GM19240 (cell line): ENCODE data around the gene ASIC4.

Experiments used
- DNase-seq: peaks from one replicate; pipeline ENCODE4 v3.0.0; 2011; ENCODE audit warnings: low spot score; ENCODE audit not compliant: insufficient read length

ASIC4 gene

DNA sequence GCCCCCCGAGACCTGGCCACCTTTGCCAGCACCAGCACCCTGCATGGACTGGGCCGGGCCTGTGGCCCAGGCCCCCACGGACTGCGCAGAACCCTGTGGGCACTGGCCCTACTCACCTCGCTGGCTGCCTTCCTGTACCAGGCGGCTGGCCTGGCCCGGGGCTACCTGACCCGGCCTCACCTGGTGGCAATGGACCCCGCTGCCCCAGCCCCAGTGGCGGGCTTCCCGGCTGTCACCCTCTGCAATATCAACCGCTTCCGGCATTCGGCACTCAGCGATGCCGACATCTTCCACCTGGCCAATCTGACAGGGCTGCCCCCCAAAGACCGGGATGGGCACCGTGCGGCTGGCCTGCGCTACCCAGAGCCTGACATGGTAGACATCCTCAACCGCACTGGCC, 554 bp downstream of the ASIC4 start:
- DNase-seq = no peak

DNA sequence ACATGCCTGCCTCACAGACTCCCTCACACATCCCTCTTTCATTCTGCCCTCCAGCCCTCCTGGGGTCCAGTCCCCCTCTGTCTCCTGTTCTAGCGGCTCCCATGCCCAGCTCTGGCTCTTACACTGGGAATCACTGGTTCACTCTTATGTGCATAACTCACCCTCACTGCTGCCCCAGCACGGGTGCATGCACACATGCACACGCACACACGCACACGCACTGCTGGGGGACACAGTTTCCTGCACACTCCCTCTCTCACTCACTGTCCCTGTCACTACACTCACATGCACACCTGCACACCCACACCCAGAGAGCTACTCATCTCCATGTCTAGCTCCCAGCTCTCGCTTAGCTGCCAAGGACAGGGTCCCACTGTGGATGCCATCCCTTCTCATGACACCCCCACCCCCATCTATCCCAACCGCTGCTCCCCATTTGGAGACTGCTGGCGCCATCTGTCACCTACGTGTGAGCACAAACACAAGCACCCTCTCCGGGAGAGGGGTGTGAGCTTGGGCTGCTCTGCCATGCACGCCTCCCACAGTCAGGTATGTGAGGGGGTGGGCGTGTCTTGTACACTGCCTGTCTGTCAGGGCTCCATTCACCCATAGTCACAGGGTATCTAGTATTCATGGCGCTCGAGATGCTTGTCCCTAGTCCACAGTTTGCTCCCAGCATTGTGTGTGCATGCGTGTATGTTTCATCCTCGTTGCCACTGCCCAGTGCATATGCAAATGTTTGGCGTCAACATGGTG, 1.8 kb downstream of the ASIC4 start:
- no peak for DNase-seq

DNA sequence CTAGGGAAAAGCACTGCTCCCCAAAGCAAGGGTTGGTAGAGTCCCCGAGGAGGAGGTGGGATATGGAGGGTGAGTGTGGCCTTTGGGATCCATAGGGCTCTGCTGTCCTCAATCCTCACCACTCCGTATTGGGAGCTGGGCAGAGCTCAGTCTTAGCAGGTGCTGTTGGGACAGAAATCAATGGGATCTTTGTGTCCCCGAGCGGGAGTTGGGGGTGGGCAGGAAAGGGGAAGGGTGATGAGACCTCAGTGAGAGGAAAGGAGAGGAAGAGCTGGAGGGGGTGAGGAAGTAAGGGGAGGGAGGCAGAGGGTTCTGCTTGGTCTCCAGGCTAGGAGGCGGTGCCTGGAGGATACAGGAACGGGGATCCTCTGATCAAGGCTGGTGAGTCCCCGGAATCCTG, 2.6 kb downstream of the ASIC4 start:
- DNase-seq = no peak

DNA sequence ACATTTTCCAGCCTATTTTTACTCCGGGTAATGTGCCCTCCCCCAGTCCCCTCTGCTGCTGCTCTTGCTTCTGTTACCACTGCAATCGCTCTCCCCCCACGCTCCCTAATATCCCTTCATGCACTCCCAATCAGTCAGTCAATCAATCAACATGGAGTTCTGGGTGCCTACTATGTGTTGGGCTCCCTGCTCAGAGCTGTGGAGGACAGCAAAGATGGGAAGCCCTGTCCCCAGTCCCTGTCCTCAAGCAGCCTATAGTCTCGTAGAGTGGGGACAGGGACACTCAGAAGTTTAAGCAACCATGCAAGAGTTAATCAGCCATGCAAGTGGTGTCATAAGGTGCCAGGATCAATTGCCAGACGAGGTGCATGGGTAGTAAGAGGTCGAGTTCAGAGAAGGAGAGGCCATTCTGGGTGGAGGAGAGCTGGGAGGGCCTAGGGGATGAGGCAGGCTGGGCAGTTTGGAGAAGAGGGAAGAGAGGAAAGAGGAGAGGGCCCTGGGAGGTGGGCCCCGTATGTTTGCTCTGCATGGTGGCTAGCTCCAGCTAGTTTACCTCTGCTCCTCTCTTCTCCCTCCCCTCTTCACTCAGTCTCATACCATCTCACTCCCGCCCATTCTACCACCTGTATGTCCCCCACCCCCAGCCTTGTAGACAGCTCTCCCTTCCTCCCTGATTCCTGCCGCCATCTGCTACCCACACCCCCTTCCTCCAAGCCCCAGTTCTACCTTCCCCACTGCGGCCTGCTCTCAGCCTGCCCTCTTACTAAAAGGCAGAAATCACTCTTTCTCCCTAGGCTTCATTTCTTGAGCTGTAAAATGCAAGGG, 3.9 kb downstream of the ASIC4 start:
- DNase-seq = no peak

DNA sequence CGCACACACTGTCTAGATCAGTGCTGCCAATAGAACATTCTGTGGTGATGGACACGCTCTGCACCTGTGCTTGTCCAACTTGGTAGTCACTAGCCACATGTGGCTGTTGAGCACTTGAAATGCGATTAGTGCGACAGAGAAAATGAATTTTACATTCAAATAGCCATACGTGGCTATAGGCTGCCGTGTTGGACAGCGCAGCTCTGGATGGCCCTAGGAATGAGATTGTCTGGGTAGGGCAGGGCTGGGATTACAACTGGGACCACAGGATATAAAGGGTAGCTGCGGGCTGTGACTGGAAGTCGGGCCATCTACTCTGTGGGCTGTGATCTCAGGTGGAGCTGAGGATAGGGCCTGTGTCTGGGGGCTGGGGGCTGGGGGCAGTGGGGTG, 5.2 kb downstream of the ASIC4 start:
- DNase-seq = no peak

DNA sequence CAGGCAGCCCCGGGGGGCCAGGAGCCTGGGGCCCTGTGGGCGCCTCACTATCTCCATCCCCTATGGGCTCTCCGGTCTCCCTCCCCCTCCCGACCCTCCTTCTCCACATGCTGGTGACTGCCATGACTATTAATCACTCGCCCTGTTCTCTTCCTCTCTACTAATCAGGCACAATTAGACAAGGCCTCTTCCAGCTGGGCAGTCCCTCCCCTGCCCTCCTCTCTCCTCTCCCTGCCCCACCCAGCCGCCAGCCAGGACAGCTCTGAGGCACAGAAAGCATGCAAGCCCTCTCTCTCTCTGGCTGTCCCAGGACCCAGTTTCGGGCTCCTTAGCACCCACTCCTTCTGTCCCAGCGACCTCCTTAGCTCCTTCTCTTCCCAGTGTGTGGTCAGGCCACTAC, 5.8 kb downstream of the ASIC4 start:
- no peak for DNase-seq

DNA sequence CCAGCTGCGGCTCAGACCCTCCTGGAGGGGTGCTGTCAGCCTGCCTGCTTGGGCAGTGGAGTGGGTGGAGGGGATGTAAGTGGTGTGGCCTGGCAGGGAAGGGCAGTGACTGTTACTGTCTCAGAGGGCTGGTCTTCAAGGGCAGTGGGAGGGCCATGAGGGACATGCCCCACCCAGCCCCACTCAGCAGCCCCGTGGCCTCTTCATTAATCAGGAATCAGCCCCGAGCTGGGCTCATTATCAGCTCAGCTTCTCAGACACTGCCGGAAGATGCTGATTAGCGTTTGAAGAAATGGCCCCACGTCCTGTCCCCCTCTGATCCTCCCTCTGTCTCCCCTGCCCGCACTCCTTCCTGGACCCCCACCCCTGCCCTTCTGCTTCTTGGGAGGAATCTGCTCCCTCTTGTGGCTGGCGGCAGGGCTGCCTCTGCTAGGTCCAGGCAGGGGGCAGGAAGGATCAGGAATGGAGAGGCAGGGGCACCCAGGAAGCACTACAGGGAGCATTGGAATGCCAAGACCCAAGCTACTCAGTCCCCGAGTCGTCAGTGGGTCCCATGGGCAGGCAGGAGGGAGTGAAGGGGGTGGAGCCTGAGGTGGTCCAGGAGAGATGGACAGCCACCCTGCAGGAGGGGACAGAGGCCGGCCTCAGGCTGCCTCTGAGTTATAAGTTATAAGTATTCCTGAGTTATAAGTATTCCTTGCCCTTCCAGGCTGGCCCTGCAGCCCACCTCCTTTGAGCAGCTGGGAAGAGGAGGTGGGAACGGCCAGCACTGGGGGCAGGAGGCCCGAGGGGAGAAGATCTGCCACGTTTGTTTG, 7.0 kb downstream of the ASIC4 start:
- DNase-seq = no peak

DNA sequence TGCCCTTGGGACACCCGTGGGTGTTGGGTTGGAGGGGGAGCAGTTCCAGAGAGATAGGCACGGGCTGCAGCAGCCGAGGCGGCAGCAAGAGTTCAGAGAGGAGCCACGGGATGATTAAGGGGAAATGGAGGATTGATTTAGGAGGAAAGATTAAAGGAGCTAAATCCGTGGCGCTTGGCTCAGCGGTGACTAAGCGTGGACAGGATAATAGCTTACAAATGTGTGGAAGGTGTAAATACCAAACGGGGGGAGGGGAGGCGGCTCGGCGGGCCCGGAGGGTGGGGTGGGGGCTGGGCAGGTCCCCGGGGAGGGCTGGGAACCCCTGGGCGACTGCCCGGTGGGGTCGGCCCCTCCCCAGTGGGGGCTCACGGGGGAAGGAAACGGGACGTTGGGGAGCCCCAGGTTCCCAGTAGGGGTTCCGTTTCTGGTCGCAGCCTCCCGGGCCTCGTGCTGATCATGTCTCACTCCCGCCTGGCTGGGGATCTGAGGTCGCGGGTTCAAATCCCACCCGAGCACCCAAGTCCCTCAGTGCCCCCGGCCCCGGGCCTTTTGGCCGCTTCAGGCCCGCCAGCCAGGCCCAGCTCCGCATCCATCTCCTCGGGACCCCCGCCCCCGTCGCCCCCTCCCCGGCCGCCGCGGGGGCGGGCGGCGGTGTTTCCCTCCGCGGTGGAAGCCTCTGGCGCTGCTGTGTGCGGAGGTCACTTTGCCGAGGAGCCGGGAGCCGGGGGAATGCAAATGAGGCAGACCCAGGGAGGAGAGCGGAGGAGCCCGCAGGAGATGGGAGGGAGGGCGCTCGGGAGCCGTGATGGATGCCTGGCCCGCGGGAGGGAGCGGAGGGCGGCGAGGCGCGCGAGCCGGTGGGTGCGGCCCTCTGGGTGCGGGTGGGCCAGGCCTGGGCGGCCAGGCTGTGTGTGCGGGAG, 8.1 kb downstream of the ASIC4 start:
- no peak for DNase-seq

DNA sequence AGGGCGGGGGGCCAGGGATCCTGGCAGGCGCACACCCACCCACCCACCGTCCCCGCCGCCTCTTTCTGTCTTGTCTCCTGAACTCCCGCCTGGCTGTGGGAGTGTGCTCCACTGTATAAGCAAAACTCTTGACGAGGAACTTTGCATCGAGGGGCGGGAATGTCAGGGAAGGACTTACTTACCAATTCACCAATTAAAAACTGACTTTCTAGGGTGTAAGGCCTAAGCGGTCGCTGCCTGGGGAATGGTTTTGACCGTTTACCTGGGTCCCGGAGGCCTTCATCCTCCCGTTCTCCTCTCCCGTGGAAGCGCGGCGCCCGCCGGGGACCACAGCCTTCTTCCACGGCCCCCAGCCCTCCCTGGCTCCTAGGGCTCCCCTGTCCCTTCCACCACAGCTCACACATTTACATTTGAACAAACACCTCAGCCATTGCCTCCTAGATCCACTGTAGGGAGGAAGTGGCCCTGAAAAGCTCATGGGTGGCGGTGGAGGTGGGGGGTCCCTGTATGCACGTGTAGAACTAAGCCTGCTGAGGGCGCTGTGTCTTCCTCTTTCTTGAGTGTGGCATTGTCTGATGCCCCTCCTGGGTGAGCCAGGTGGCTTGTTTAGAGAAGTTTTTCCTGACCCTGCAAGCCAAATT, 8.9 kb downstream of the ASIC4 start:
- DNase-seq = no peak

DNA sequence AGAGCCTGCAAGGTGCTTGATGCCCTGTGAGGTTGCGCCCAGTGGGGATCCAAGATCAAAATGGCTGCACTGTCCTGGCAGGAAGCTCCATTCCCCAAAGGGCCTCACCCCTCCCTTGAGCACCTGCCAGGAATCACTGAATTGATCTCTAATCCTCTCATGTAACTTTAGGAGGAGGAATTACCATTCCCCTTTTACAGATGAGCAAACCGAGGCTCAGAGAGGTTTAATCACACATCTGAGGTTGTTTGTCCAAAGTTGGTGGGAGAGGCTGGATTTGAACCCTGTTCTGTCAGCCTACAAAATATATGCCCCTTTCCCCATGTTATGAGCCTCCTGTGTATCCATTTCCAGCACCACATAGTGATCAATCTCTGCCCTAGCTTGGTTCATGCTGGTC, 10.5 kb downstream of the ASIC4 start:
- no peak for DNase-seq

DNA sequence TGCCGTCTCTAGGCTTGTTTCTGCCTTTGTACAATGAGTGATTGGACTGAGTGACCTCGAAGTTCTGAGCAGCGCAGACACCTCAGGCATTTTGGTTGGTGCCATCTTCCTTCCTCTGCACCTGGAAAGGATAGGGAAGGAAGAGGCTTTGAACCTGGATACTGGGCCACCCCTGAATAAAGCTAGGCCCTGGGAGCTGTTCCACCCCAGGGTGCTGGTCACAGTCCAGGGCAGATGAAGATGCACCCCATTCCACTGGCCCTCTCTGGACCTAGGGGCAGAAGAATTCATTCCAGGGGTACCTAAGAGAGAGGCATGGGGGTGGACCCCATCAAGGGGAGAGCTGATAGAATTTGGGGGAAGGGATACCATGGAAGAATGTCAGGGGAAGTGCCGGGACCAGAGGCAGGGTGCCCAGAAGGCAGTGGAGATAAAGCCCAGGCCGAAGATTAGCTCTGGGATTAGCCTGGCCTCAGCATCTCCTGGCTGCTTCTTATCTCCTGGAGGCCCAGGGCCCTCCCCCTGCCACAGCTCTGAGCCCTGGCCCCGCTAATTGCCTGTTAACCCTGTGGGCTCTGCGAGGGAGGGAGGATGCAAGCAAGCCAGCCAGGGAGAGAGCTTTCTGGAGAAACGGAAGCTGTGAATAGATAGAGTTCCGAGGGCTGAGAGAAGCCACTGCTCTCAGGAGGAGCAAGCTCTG, 11.4 kb downstream of the ASIC4 start:
- no peak for DNase-seq

DNA sequence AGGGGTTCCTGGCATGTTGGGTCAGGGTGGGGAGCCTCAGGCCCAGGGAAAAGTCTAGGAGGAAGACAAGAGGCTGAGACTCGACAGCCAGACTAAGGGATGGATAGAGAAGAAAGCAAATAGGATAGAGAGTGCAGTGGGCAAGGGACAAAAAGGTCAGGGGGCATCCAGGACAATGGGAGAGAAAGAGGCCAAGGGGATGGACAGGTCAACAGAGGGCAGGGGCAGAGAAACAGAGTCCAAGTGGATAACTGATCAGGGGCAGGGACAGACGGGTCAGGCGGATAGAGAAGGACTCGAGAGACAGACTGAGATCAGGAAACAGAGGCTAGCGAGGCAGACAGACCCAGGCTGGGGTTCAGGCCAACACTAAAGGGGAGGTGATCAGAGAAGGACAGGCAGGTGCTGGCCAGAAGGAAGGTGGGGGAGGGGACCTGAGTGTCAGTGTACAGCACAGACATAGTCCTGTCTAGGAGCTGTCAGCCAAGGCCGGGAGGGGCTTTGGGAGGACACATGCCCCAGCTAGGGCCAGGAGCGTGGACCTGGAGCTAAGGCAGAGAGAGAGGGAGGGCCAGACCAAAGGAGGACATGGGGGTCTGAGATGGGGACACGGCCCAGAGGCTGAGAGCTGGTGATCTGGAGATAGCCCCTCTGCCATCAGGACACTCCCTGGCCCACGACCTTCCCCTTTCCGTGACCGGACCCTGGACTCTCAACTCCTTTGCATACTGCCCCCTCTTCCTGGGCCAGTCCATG, 12.2 kb downstream of the ASIC4 start:
- DNase-seq = no peak

DNA sequence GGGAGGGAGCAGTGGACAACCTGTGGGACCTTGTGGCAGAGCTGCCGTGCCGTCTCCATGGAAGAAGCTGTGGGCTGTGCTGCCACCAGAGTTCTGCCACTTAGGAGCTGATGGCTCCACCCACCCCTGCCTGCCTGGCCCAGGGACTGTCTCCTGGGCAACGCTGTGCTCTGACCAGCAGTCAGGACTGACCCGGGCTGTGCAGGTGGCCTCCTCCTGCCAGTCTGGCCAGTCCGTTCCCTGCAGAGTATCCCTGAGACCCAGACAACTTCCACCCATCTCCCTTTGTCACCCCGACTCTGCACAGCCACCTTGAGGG, 12.8 kb downstream of the ASIC4 start:
- no peak for DNase-seq

DNA sequence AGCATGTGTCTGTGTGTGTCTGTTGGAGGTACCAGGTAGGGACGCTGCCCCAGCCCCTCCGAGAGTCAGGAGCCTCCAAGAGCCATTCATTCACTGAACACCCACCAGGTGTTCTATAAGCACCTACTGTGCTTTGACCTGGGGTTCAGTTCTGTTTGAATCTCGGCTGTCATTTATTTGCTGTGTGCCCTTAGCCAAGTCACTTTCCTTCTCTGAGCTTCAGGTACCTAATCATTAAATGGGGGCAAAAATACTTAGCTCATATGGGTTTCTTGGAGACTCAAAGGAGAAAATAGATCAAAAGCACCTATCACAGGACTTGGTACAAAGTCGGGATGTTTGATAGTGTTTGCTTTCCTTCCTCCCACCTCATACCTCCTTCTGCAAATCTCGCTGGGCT, 13.2 kb downstream of the ASIC4 start:
- no peak for DNase-seq

DNA sequence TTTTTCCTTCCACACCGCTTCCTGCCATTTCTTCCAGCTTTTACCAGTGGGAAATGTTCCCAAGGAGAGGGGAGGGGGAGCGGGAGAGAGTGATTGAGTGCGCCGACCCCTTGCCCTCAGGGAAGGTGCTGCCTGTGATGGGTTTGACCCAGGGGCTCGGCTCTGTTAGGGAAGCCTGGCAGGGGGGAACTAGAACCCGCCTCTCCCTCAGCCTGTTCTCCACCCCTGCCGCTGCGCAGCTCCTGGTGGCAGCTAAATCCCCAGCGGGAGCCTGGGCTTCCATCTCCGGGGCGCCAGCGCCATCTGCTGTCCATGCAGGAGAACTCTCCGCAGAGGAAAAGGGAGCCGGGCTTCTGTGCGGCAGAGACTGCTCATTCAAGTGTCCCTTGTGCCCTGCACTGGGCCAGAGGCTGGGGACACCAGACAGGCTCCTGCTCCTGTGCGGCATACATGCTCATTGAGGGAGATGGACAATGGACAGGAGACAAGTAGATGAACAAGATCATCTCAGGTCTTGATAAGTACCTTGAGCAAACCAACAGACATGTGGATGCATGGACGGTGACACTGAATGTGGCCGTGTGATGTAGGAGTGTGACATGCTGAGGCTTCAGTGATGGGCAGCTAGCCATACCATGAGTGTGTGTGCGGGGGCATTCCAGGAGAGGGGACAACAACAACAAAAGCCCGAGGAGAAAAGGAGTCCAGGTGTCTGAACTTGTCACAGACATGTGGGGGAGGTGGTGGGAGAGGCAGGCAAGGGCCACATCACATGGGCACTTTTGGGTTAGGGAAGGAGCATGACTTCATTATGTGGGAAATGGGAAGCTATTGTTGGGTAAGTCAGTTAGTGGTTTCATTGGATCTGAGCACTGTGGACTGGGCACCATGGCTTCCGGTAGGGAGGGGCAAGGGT, 16.0 kb downstream of the ASIC4 start:
- DNase-seq = peak; percentile 98

DNA sequence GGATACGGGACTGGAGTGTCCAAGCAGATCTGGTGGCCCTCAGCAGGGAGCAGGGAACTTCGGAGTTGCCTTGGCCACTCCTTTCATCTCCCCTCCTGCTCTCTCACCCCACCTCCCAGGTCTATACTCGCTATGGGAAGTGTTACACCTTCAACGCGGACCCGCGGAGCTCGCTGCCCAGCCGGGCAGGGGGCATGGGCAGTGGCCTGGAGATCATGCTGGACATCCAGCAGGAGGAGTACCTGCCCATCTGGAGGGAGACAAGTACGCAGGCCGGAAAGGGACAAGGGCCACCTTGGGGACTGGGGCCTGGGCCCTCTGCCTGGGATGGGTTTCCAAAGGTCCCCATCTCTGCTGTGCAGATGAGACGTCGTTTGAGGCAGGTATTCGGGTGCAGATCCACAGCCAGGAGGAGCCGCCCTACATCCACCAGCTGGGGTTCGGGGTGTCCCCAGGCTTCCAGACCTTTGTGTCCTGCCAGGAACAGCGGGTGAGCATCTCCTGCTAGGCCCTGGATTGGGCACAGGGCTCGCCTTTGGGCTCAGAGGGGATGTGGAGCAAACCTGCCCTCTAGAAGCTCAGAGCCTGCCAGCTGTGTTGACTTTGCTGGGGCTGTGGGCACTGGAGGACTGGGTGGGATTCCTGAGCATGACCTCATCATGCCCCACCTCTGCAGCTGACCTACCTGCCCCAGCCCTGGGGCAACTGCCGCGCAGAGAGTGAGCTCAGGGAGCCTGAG, 17.5 kb downstream of the ASIC4 start:
- no peak for DNase-seq

DNA sequence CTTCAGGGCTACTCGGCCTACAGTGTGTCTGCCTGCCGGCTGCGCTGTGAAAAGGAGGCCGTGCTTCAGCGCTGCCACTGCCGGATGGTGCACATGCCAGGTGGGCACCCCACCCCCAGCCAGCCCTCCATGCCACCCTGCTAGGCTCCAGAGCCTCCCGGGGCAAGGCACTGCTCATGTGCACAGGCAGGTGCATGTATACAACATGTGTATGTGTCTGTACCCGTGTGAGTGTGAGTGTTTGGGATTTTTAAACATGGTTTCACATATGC, 18.0 kb downstream of the ASIC4 start:
- no peak for DNase-seq
